K562 (cell line): ENCODE results near the gene UTP14A. TPM values are rescaled to one million over a fixed set of nuclear protein-coding genes. Genes with fewer than 3 reads are reported as not detected.

Experiments used
- DACH1 ChIP-seq: fragments of 450-650 bp; IDR thresholded peaks from 2 replicates; pipeline ENCODE4 v1.6.1; 2018; ENCODE audit not compliant: partially characterized antibody
- DEAF1 ChIP-seq: fragments of 450-650 bp; formaldehyde crosslinking; IDR thresholded peaks from 2 replicates; pipeline ENCODE4 v1.4.0; 2020; ENCODE audit warnings: mild to moderate bottlenecking, moderate library complexity
- FOXP1 ChIP-seq: sonication (generic); formaldehyde crosslinking; IDR thresholded peaks from 2 replicates; pipeline ENCODE4 v1.8.0; 2022; ENCODE audit warnings: mild to moderate bottlenecking, missing genetic modification reagents
- GTF2F1 ChIP-seq: IDR thresholded peaks from 2 replicates; pipeline ENCODE4 v1.6.1; 2011; ENCODE audit warnings: low read depth, low read length, improper control_type of control experiment
- KHSRP ChIP-seq: fragments of 450-650 bp; IDR thresholded peaks from 2 replicates; pipeline ENCODE4 v1.6.1; 2017
- MAZ ChIP-seq, 2 experiments: fragments of 450-650 bp in 1 of 2; sonication (generic) in 1 of 2; formaldehyde crosslinking; IDR thresholded peaks in 1 of 2; conservative IDR thresholded peaks in 1 of 2; 2 replicates each; pipeline versions ENCODE4 v1.4.0 to v1.5.0; 2020; ENCODE audit warnings: mild to moderate bottlenecking in 1 of 2, missing genetic modification reagents in 1 of 2
- MYC ChIP-seq, 2 experiments: fragments of 250-450 bp in 1 of 2; sonication (Bioruptor Pico) in 1 of 2; IDR thresholded peaks; 2 replicates each; pipeline versions ENCODE4 v1.5.1 to v1.6.1; 2012 to 2021; ENCODE audit warnings: low read depth in 2 of 2, borderline replicate concordance in 1 of 2, improper control_type of control experiment in 1 of 2, low read length in 1 of 2, mild to moderate bottlenecking in 1 of 2, moderate library complexity in 1 of 2
- PBX2 ChIP-seq, 2 experiments: IDR thresholded peaks in 1 of 2; conservative IDR thresholded peaks in 1 of 2; 2 replicates each; pipeline ENCODE4 v1.6.1; 2016; ENCODE audit warnings: low read depth in 2 of 2, mild to moderate bottlenecking in 1 of 2, missing compliant biosample characterization in 1 of 2, missing genetic modification characterization in 1 of 2, moderate library complexity in 1 of 2
- POLR2A ChIP-seq: fragments of 450-650 bp; conservative IDR thresholded peaks from 2 replicates; pipeline ENCODE4 v1.6.1; 2016
- POLR2H ChIP-seq: IDR thresholded peaks from 2 replicates; pipeline ENCODE4 v1.6.1; 2016; ENCODE audit warnings: missing genetic modification characterization, low read depth, mild to moderate bottlenecking, control low read depth, missing compliant biosample characterization, moderate library complexity
- RAD21 ChIP-seq, 2 experiments: fragments of 250-450 bp in 1 of 2; fragments of 450-650 bp in 1 of 2; sonication (Bioruptor Pico) in 1 of 2; formaldehyde crosslinking in 1 of 2; IDR thresholded peaks in 1 of 2; conservative IDR thresholded peaks in 1 of 2; 2 replicates each; pipeline versions ENCODE4 v1.4.0 to v1.8.0; 2020 to 2022; ENCODE audit warnings: mild to moderate bottlenecking in 2 of 2, moderate library complexity in 1 of 2
- SREBF2 ChIP-seq: sonication (generic); formaldehyde crosslinking; IDR thresholded peaks from 2 replicates; pipeline ENCODE4 v1.4.0; 2020; ENCODE audit warnings: mild to moderate bottlenecking, missing genetic modification reagents
- TAF9B ChIP-seq: fragments of 450-650 bp; IDR thresholded peaks from 2 replicates; pipeline ENCODE4 v1.6.1; 2018; ENCODE audit warnings: mild to moderate bottlenecking; ENCODE audit not compliant: partially characterized antibody
- ZBTB2 ChIP-seq: fragments of 450-650 bp; IDR thresholded peaks from 2 replicates; pipeline ENCODE4 v1.6.1; 2016; ENCODE audit warnings: antibody characterized with exemption
- ZFP36 ChIP-seq: fragments of 150-350 bp; IDR thresholded peaks from 2 replicates; pipeline ENCODE4 v1.6.1; 2018; ENCODE audit warnings: low read length, low read depth; ENCODE audit not compliant: partially characterized antibody
- ZNF165 ChIP-seq: fragments of 250-450 bp; sonication (Bioruptor Pico); IDR thresholded peaks from 2 replicates; pipeline ENCODE4 v1.4.0; 2020; ENCODE audit warnings: borderline replicate concordance
- ZNF589 ChIP-seq: fragments of 200-800 bp; sonication (Bioruptor generic); IDR thresholded peaks from 2 replicates; pipeline ENCODE4 v1.6.1; 2016; ENCODE audit warnings: low read depth, missing genetic modification characterization, missing compliant biosample characterization
- ZSCAN29 ChIP-seq: fragments of 450-650 bp; IDR thresholded peaks from 2 replicates; pipeline ENCODE4 v1.6.1; 2017
- ZZZ3 ChIP-seq: fragments of 450-650 bp; IDR thresholded peaks from 2 replicates; pipeline ENCODE4 v1.6.1; 2016; ENCODE audit warnings: antibody characterized with exemption, mild to moderate bottlenecking, moderate library complexity
- polyA plus RNA-seq, 8 experiments: library from polyadenylated mRNA; depleted of rRNA in 4 of 8; stranded (reverse) in 5 of 8; unstranded in 3 of 8; fragments of >200 nt; fragmentation: Nextera tagmentation in 2 of 8; fragmentation: Illumina TruSeq in 1 of 8; extraction: Ambion mirVana in 2 of 8; extraction: Trizol in 1 of 8; gene quantifications; 2 replicates each; pipeline versions ENCODE4 v1.2.1 to v1.2.3, GENCODE V29; 2011 to 2014; ENCODE audit warnings: inconsistent platforms in 1 of 8, missing spikeins in 1 of 8
- total RNA-seq, 7 experiments: library from RNA; depleted of rRNA in 6 of 7; stranded (reverse); fragments of >200 nt in 6 of 7; fragmentation: Illumina TruSeq in 2 of 7; extraction: Trizol in 2 of 7; gene quantifications; 2 replicates each; pipeline versions ENCODE4 v1.2.1 to v1.2.3, GENCODE V29; 2011 to 2021; ENCODE audit warnings: low replicate concordance in 1 of 7

The UTP14A gene
- total and polyA plus RNA-seq, 9 of the 15 experiments (the other 6 are each of a cell fraction or from before 2014, with no cell fraction given), result 30.5 to 91.0 (median 64.1) TPM

- TF ChIP-seq ZNF165, result no peak
- TF ChIP-seq ZZZ3, result no peak
- peak; percentile 57 for TF ChIP-seq TAF9B
- TF ChIP-seq POLR2A, result peak; percentile 80
- TF ChIP-seq MYC (IDR thresholded peaks at IDR 0.05; ENCODE audit: low read depth, low read length), result 0 out of 2 replicates have a peak, but pooled peaks have one; percentile 19
- 0 out of 2 replicates have a peak, but pooled peaks have one; percentile 43 for TF ChIP-seq MYC (CRISPR knock-in tag; IDR thresholded peaks at IDR 0.05; ENCODE audit: borderline replicate concordance, low read depth)
- 0 out of 4 replicates have a peak, but pooled peaks of 1 of the 2 experiments have one; percentile 3 for TF ChIP-seq RAD21 (CRISPR knock-in tag; conservative IDR thresholded peaks at IDR 0.05 in 1 of 2, IDR thresholded peaks at IDR 0.05 in 1 of 2)
- TF ChIP-seq DEAF1, result no peak
- no peak for TF ChIP-seq DACH1
- TF ChIP-seq SREBF2 (CRISPR knock-in tag), result no peak
- peak; percentile 39; the same call in 1 of the 2 replicates for TF ChIP-seq ZNF589 (CRISPR knock-in tag)
- peak; percentile 79; the same call in 1 of the 2 replicates for TF ChIP-seq FOXP1 (CRISPR knock-in tag)
- peak; percentile 39 to 68; a peak in 1 of 4 replicates for TF ChIP-seq MAZ (CRISPR knock-in tag; conservative IDR thresholded peaks at IDR 0.05 in 1 of 2, IDR thresholded peaks at IDR 0.05 in 1 of 2)
- TF ChIP-seq POLR2H (tag), result peak; percentile 69
- TF ChIP-seq KHSRP, result no peak
- TF ChIP-seq ZFP36, result no peak
- TF ChIP-seq ZBTB2, result peak; percentile 27; the same call in 1 of the 2 replicates
- TF ChIP-seq ZSCAN29, result no peak
- TF ChIP-seq PBX2 (CRISPR knock-in tag; IDR thresholded peaks at IDR 0.05; ENCODE audit: low read depth), result no peak
- no peak for TF ChIP-seq PBX2 (tag; conservative IDR thresholded peaks at IDR 0.05; ENCODE audit: low read depth)
- TF ChIP-seq GTF2F1, result no peak
These were observed 51.5 kb downstream of the UTP14A start (continued) for GRCh38 chrX:129957241-129958082.
